RWPE1 (cell line): ENCODE data around the gene DAPK2.
A peak's percentile ranks its signal among the peaks of the same experiment; 100 is the strongest.

Source experiments
- CTCF ChIA-PET: fragments of 350-600 bp; sonication (Branson Sonifier 250); formaldehyde crosslinking; extraction: SDS; loops from one replicate; lab custom pipeline; 2021; lab: Yijun Ruan, JAX
- POLR2A ChIA-PET: fragments of 400-600 bp; formaldehyde crosslinking; extraction: SDS; loops from one replicate; lab custom pipeline; 2020; ENCODE audit warnings: antibody characterized with exemption; ENCODE audit not compliant: low non-redundant PET; lab: Yijun Ruan, JAX
- DNase-seq: peaks from one replicate; pipeline ENCODE4 v3.0.0; 2012; ENCODE audit warnings: low spot score
- H3K27ac ChIP-seq: fragments of 450-650 bp; 2 replicates; pipeline ENCODE4 v1.5.1; 2017
- CTCF ChIP-seq: fragments of 450-650 bp; conservative IDR thresholded peaks from 2 replicates; pipeline ENCODE4 v1.5.1; 2017; ENCODE audit warnings: low read depth, mild to moderate bottlenecking

Gene DAPK2

DNA sequence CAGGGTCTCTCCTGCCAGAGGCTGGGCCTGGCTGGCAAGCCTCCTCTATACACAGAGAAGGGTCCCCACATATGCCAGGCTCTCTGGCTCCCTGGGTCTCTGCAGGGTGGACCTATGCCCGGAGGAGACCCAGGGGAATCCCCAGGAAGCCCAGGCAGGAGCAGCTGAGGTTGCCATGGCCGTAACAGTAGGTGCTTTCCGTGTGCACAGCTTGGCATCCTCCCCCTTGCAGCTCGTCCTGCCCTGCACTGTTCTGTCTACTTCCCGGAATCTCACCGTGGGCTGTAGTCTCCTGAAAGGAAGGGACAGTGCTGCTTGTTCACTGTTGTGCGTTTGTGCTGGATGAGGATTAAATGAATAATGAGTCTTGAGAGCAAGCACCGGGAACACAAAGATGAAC is 47.8 kb downstream of the DAPK2 start:
- no peak for TF ChIP-seq CTCF
- CTCF ChIA-PET = no interaction called here
- H3K27ac ChIP-seq = peak overlapping the region; percentile 48
- POLR2A ChIA-PET = no interaction called here
- DNase-seq = no peak

DNA sequence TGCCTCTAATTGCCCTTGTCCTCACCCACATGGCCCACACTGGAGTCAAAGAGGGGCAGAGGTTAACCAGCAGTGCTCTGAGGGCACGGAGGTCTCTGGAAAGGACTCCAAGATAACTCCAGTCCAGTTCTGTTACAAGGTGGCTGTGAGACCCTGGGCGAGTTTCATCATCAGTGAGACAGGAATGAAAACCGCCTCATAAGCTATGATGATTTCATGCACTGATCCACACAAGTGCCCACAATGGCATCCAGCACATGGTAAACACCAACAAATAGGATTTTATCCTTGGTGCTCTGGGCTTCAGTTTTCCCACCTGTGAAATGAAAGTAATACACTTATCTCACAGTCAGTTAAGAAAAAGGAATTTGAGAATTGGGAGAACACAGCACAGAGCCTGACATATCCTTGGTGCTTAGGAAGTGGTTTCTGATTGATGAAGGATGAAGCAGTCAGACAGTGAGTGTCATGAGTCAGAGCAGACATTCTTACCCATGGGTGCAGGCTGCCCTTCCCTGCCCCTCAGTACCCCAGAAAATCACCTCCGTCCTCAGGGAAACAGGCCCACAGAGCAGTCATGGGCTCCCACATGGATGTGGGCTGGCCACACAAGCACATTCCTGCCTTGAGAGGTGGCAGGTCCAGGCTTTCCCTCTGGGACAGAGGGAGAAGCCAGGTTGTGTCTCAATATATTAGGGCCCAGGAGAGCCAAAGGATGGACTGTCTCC is 48.4 kb downstream of the DAPK2 start:
- CTCF ChIA-PET = interaction anchor here (1.0 kb wide), 1 partner anchor 49 kb away, joined by 3 read pairs; no protein-coding TSS in a partner anchor

DNA sequence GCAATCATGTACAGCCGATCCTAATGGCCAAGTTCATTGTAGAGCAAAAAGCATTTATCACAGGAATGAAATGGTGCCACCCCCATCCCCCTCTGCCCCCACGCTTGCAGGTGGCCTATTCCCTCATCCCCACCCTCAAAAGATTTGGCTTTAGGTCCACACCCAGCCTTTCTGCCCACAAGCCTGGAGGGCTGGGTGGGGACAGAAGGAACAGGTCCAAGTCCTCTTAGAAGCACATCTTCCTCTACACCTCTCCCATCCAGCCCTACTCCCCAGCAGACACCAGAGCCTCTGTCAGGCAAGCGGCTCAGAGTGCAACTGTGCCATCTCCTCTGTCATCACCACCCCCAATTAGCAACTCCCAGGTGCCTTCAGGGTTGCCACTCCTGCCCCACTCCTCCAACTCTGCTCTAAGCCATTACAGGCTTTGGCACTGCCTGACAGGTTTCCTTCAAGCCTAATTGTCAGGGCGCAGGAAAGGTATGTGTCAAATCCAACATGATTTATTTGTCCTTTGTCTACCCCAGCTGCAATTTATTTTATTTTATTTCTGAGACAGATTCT is 49.4 kb downstream of the DAPK2 start:
- CTCF ChIA-PET = interaction anchor here (1.0 kb wide), 1 partner anchor 50 kb away, joined by 3 read pairs; no protein-coding TSS in a partner anchor
- H3K27ac ChIP-seq = peak overlapping the region; percentile 17; the same call in 1 of the 2 replicates
- TF ChIP-seq CTCF = no peak
- POLR2A ChIA-PET = no interaction called here
- no peak for DNase-seq

More for the DNA sequence above, 48.4 kb downstream of the DAPK2 start:
- TF ChIP-seq CTCF = no peak
- POLR2A ChIA-PET = no interaction called here
- peak; percentile 24 for DNase-seq
- H3K27ac ChIP-seq = peak overlapping the region; percentile 48

DNA sequence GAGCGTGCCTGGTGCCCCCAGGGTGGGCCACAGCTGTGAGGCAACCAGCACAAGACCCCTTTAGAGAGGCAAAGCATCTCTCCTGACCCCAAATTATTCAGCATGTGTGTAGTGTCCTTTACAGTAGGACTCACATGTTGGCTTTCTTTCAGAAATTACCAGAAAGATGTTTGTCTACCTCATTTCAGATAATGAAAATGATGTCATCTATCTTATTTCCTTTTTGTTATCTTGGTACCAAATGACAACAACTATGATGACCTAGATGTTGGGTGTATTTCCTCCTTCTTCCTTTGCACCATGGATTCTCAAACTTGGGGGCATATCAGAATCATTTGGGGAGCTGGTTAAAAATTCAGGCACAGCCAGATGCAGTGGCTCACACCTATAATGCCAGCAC is 50.5 kb downstream of the DAPK2 start:
- POLR2A ChIA-PET = no interaction called here
- TF ChIP-seq CTCF = no peak
- no peak for DNase-seq
- no peak overlapping the region for H3K27ac ChIP-seq
- CTCF ChIA-PET = interaction anchor here (0.6 to 0.7 kb wide), 2 partner anchors 389 to 391 kb away, joined by 3 to 5 read pairs; no protein-coding TSS in a partner anchor

DNA sequence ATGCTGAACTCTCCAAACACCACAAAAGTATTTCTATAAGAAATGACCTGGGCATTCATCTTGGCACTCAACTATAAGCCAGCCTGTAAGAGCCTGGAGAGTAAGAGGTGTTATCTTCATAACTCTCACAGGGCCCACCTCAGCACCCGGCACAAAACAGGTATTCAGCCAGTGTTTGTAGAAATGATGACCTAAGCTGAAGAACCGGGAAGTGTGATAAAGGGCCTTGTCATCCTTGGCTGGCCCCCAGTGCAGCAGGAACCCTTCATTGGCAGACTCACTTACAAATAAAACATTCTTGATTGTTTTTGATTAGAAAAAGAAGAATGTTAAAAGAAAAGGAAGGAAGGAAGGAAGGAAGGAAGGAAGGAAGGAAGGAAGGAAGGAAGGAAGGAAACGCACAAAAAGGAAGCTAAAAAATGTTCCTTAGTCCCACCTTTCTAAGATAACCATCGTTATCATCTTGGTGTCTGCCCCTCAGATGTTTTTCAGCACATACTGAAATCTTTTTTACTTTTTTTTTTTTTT is 52.1 kb downstream of the DAPK2 start:
- H3K27ac ChIP-seq = no peak overlapping the region
- POLR2A ChIA-PET = no interaction called here

More for the DNA sequence above, 52.1 kb downstream of the DAPK2 start:
- TF ChIP-seq CTCF = no peak
- CTCF ChIA-PET = interaction anchor here (0.6 kb wide), 1 partner anchor 37 kb away, joined by 7 read pairs; no protein-coding TSS in a partner anchor
- DNase-seq = no peak
